Measurements from ENCODE around the gene MOXD1. TPM values are rescaled to one million over a fixed set of nuclear protein-coding genes. Genes with fewer than 3 reads are reported as not detected.

The MOXD1 gene
- total RNA-seq, 1 donor from 2014 or later: 22.0 TPM

GRCh38 chr6:132414322-132414721, 13.0 kb upstream of the MOXD1 start:
- Mint-ChIP-seq H3K36me3 (no peaks in the 10 kb centered on the region), H3K27me3 (no peaks in the 10 kb centered on the region), H3K27ac (no peak overlapping the region)

DNA sequence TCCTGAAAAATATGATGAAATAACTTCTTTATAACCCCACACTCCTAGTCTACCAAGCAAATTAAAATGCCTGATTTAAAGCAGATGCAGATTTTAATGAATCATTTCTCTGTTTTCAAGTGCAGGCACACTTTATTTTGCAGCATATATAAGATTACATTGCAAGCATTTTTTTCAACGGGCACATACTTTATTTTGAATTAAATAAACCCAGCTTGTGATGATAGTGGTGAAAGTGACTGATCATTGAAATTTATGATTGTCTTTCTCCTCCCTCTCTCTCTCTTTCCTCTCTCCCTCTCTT, 12.2 kb upstream of the MOXD1 start:
- TF ChIP-seq, protein P1, sequence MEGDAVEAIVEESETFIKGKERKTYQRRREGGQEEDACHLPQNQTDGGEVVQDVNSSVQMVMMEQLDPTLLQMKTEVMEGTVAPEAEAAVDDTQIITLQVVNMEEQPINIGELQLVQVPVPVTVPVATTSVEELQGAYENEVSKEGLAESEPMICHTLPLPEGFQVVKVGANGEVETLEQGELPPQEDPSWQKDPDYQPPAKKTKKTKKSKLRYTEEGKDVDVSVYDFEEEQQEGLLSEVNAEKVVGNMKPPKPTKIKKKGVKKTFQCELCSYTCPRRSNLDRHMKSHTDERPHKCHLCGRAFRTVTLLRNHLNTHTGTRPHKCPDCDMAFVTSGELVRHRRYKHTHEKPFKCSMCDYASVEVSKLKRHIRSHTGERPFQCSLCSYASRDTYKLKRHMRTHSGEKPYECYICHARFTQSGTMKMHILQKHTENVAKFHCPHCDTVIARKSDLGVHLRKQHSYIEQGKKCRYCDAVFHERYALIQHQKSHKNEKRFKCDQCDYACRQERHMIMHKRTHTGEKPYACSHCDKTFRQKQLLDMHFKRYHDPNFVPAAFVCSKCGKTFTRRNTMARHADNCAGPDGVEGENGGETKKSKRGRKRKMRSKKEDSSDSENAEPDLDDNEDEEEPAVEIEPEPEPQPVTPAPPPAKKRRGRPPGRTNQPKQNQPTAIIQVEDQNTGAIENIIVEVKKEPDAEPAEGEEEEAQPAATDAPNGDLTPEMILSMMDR (conservative IDR thresholded peaks at IDR 0.05): no peak
- Mint-ChIP-seq H3K4me3 (no peak overlapping the region), H3K27me3 (no peaks in the 10 kb centered on the region), H3K9me3 (peaks cover 1% of the 10 kb centered on the region), H3K36me3 (no peaks in the 10 kb centered on the region), H3K4me1 (ENCODE audit: unreplicated experiment) (peaks cover 21% of the 10 kb centered on the region), H3K27ac (no peak overlapping the region)
- DNase-seq (ENCODE audit: extremely low spot score, unreplicated experiment): no peak

More at GRCh38 chr6:132414322-132414721, 13.0 kb upstream of the MOXD1 start:
- TF ChIP-seq, protein P1 (conservative IDR thresholded peaks at IDR 0.05): no peak
- no peak overlapping the region for H3K4me3 Mint-ChIP-seq
- H3K4me1 Mint-ChIP-seq (ENCODE audit: unreplicated experiment): peaks cover 21% of the 10 kb centered on the region
- no peak for DNase-seq (ENCODE audit: extremely low spot score, unreplicated experiment)
- peaks cover 4% of the 10 kb centered on the region for H3K9me3 Mint-ChIP-seq

DNA sequence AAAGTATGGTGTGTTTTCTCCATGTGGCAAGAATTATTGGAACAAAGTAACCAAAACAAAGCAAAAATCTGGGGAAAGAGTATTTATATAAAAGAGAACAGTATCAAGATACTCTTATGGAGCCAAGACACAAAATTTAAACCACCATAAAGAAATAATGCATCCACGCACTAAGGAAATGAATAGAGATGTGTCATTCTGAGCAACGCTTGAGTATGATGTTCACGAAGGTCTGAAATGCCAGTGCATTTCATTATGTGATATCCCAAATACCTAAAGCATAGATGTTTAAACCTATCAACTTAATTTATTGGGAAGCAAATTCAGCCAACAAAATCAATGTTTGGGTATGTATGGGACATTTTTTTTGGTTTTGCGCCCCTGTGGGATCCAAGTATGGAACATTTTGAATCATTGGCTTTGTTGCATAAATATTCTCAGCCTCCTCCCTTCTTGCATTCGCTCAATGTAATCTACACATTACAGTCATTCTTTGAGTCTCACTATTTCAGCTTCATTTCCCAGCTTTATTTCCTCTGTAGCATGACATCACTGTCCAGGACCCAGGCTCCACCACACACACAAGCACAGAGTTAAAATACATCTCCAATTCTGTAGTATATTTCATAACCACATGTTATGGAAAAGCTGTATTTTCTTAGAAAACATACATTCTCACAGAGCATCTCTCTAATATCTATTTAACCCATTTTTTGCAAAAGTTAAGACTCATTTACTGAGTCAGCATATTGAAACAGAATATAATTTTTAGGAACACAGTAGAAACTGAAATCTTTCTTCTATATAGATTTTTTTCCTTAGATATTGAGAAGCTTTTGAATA, 11.6 kb upstream of the MOXD1 start:
- H3K9me3 Mint-ChIP-seq: no peaks in the 10 kb centered on the region
- no peak for DNase-seq (ENCODE audit: extremely low spot score, unreplicated experiment)
- no peak overlapping the region for H3K4me3 Mint-ChIP-seq
- H3K27ac Mint-ChIP-seq: no peak overlapping the region
- H3K36me3 Mint-ChIP-seq: no peaks in the 10 kb centered on the region
- no peaks in the 10 kb centered on the region for H3K27me3 Mint-ChIP-seq
- TF ChIP-seq, protein P1 (conservative IDR thresholded peaks at IDR 0.05): no peak
- H3K4me1 Mint-ChIP-seq (ENCODE audit: unreplicated experiment): peaks cover 21% of the 10 kb centered on the region

GRCh38 chr6:132411296-132411695, 10.0 kb upstream of the MOXD1 start:
- H3K4me3 Mint-ChIP-seq: no peak overlapping the region
- no peak overlapping the region for H3K27ac Mint-ChIP-seq
- peaks cover 5% of the 10 kb centered on the region for H3K27me3 Mint-ChIP-seq
- TF ChIP-seq, protein P1 (conservative IDR thresholded peaks at IDR 0.05): no peak
- no peaks in the 10 kb centered on the region for H3K9me3 Mint-ChIP-seq
- DNase-seq (ENCODE audit: extremely low spot score, unreplicated experiment): no peak
- no peaks in the 10 kb centered on the region for H3K36me3 Mint-ChIP-seq
- H3K4me1 Mint-ChIP-seq (ENCODE audit: unreplicated experiment): peaks cover 21% of the 10 kb centered on the region

DNA sequence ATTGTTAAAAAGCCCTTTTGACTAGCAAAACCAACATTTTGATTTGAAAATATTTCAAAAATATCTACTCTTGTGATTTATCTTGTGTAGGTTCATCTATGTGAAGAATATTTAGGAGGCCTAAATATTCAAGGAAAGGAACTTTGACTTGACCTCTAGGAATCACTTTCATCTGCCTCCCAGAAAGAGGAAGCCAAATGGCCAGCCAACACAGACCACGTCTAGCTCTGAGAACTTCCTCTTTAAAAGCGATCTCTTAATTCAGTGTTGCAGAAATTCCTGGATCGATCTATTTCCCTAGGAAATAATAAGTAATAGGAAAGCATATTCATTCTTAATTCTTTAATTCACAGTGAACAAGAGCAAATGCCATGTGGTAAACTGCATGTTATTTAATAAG, 9.6 kb upstream of the MOXD1 start:
- H3K4me3 Mint-ChIP-seq: no peak overlapping the region
- peaks cover 21% of the 10 kb centered on the region for H3K4me1 Mint-ChIP-seq (ENCODE audit: unreplicated experiment)
- TF ChIP-seq, protein P1 (conservative IDR thresholded peaks at IDR 0.05): no peak

More for the DNA sequence above, 9.6 kb upstream of the MOXD1 start:
- Mint-ChIP-seq H3K9me3 (no peaks in the 10 kb centered on the region), H3K36me3 (no peaks in the 10 kb centered on the region), H3K27me3 (peaks cover 9% of the 10 kb centered on the region), H3K27ac (no peak overlapping the region)
- no peak for DNase-seq (ENCODE audit: extremely low spot score, unreplicated experiment)
